Common myeloid progenitor, CD34-positive (primary cell): ENCODE data around the gene STAT6.

Source experiments
- CTCF ChIA-PET: fragments of 350-600 bp; sonication (Branson Sonifier 250); formaldehyde crosslinking; loops from one replicate; lab custom pipeline; 2021; ENCODE audit warnings: antibody characterized with exemption; lab: Charles Lee
- POLR2A ChIA-PET: fragments of 350-600 bp; sonication (Branson Sonifier 250); formaldehyde crosslinking; loops from one replicate; lab custom pipeline; 2021; ENCODE audit warnings: antibody characterized with exemption; lab: Charles Lee
- DNase-seq, 3 donors: peaks; one replicate each; pipeline versions ENCODE4 v3.0.0 to v3.0.0-alpha.2; 2013
- H3K27ac ChIP-seq, 2 experiments: 1 replicate in 1 of 2; 2 replicates in 1 of 2; pipeline ENCODE4 v1.7.0; 2013; ENCODE audit warnings: inconsistent platforms in 2 of 2, low read length in 2 of 2, mild to moderate bottlenecking in 2 of 2, low read depth in 1 of 2, moderate library complexity in 1 of 2; ENCODE audit not compliant: severe bottlenecking in 2 of 2, insufficient read depth in 1 of 2, poor library complexity in 1 of 2
- H3K27me3 ChIP-seq, 5 experiments: replicated peaks in 2 of 5; 1 replicate in 3 of 5; 2 replicates in 2 of 5; pipeline versions ENCODE4 v1.6.1 to v1.7.0; 2013; ENCODE audit warnings: low read length in 4 of 5, mild to moderate bottlenecking in 2 of 5, moderate library complexity in 2 of 5, inconsistent platforms in 1 of 5; ENCODE audit not compliant: insufficient read depth in 5 of 5, control insufficient read depth in 4 of 5
- H3K36me3 ChIP-seq, 4 experiments: 1 replicate in 2 of 4; 2 replicates in 2 of 4; pipeline versions ENCODE4 v1.6.1 to v1.7.0; 2013; ENCODE audit warnings: low read length in 3 of 4, control low read depth in 1 of 4, mild to moderate bottlenecking in 1 of 4; ENCODE audit not compliant: control insufficient read depth in 4 of 4, insufficient read depth in 4 of 4
- H3K4me1 ChIP-seq, 4 experiments: 1 replicate in 3 of 4; 2 replicates in 1 of 4; pipeline versions ENCODE4 v1.6.1 to v1.7.1; 2013; ENCODE audit warnings: low read length in 3 of 4, mild to moderate bottlenecking in 3 of 4, control low read depth in 1 of 4, inconsistent platforms in 1 of 4, moderate library complexity in 1 of 4; ENCODE audit not compliant: control insufficient read depth in 4 of 4, insufficient read depth in 4 of 4; ENCODE audit errors: control extremely low read depth in 1 of 4
- H3K4me3 ChIP-seq, 7 experiments: 1 replicate in 4 of 7; 2 replicates in 3 of 7; pipeline versions ENCODE4 v1.5.1 to v1.7.0; 2013; ENCODE audit warnings: mild to moderate bottlenecking in 7 of 7, low read length in 6 of 7, moderate library complexity in 6 of 7, inconsistent platforms in 2 of 7, low read depth in 2 of 7, control low read depth in 1 of 7; ENCODE audit not compliant: insufficient read depth in 4 of 7, control insufficient read depth in 1 of 7; ENCODE audit errors: extremely low read depth in 1 of 7
- H3K9me3 ChIP-seq, 5 experiments: 1 replicate in 4 of 5; 2 replicates in 1 of 5; pipeline versions ENCODE4 v1.6.1 to v1.7.1; 2013; ENCODE audit warnings: low read length in 4 of 5, mild to moderate bottlenecking in 2 of 5, inconsistent platforms in 1 of 5, low read depth in 1 of 5, moderate library complexity in 1 of 5; ENCODE audit not compliant: control insufficient read depth in 4 of 5, insufficient read depth in 2 of 5; ENCODE audit errors: control extremely low read depth in 1 of 5
- WGBS: methylation state at CpG from one replicate; pipeline ENCODE4 v1.1.5; 2013; ENCODE audit not compliant: insufficient coverage; 5-methylcytosine and 5-hydroxymethylcytosine counted together

Gene STAT6

GRCh38 chr12:57096748-57097553 lies 14.2 kb downstream of the STAT6 start:
- no peaks in the 10 kb centered on the region for H3K9me3 ChIP-seq
- H3K27ac ChIP-seq = peak overlapping the region in 1 of 2 experiments; percentile 54
- H3K36me3 ChIP-seq = peaks cover 13 to 74% (median 66%) of the 10 kb centered on the region in 4 experiments
- DNase-seq = no peak
- POLR2A ChIA-PET = no interaction called here
- no peak overlapping the region for H3K4me3 ChIP-seq
- no peaks in the 10 kb centered on the region for H3K27me3 ChIP-seq
- H3K4me1 ChIP-seq = peaks cover 0 to 16% (median 14%) of the 10 kb centered on the region in 4 experiments
- CTCF ChIA-PET = interaction anchor here (1.0 to 27.7 kb wide), 7 partner anchors 10 to 257 kb away, joined by 3 to 835 read pairs (median 5); partner anchors contain the start of genes NEMP1 and STAT6
- 95% methylated on average over 7 of the region's 8 CpGs for WGBS

DNA sequence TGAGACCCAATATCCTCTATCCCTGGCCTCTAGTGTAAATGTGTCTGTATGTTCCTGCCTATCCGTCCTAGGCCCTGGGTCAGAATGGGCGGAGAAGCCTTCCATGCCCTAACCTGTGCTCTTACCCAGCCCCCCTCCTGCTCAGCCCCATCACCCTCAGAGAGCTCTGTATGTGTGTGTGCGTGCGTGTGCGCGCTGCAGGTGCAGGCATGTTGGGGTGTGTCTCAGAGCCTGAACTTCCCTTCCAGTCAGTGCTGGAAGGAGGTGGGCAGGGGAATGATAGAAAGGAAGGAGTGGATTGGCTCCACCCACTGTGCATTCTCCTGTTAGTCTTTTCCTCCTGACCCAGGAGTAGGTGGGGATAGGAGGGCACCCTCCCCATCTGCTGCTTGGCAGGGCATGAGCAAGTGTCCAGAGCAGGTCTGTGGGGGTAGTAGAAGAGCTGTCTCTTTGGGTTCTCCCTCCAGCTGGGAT lies 15.0 kb downstream of the STAT6 start:
- peaks cover 0 to 15% (median 14%) of the 10 kb centered on the region in 4 experiments for H3K4me1 ChIP-seq
- CTCF ChIA-PET = interaction anchor here (1.0 to 27.7 kb wide), 5 partner anchors 11 to 256 kb away, joined by 3 to 835 read pairs (median 3); partner anchors contain the start of genes NEMP1 and STAT6

GRCh38 chr12:57095440-57095839 lies 15.7 kb downstream of the STAT6 start:
- CTCF ChIA-PET = interaction anchor here (1.0 to 27.7 kb wide), 5 partner anchors 12 to 255 kb away, joined by 3 to 835 read pairs (median 5); partner anchors contain the start of genes NEMP1 and STAT6

More for the DNA sequence above, 15.0 kb downstream of the STAT6 start:
- no peak for DNase-seq
- WGBS = 100% methylated on average over 4 of the region's 6 CpGs
- POLR2A ChIA-PET = no interaction called here
- no peaks in the 10 kb centered on the region for H3K27me3 ChIP-seq
- peak overlapping the region in 1 of 2 experiments; percentile 43 for H3K27ac ChIP-seq
- H3K4me3 ChIP-seq = no peak overlapping the region
- H3K36me3 ChIP-seq = peaks cover 13 to 80% (median 69%) of the 10 kb centered on the region in 4 experiments
- no peaks in the 10 kb centered on the region for H3K9me3 ChIP-seq

DNA sequence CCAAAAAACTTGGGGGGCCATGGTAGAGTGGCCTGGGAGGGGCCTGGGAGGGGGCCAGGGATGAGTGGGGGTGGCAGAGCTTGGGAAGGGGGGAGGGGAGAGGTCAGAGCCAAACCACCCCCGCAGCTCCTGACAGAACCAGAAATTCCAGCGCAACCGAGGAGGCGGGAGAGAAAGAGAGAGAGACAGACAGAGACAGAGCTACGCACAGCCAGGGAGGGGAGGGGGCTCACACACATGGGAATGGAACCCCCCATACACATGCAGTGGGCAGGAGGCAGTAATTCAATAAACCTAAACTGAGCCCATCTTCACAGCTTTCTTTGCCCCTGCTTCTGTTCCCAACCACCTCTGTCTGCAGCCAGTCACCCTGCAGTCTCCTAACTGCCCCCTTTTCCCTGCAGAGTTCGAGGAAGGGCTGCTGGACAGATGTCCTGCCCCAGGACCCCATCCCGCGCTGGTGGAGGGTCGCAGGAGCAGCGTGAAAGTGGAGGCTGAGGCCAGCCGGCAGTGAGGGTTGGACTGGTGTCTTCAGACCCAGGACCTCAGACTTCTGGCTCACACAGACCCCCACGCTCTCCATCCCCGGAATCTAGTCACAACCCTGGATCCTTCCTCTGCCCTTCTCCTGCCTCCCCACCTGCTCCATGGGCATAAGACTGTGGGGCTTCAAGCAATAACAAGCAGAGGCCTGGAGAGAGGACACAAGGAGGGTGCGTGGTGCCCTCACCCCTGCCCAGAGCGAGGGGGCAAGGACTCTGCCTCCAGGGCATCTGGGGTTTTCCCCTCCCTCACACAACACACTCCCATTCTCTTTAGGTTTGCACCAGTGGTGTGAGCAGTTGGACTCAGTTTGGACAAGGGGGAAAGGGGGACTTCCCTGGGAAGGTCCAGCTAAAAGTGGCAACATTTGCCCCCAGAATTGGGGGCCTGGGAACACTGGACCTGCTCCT lies 16.7 kb downstream of the STAT6 start:
- POLR2A ChIA-PET = interaction anchor here (1.0 to 1.5 kb wide), 3 partner anchors 16 to 25 kb away, joined by 3 to 12 read pairs (median 5); partner anchors contain the start of genes NEMP1 and STAT6
- H3K27me3 ChIP-seq = no peaks in the 10 kb centered on the region
- peak overlapping the region in 1 of 2 experiments; percentile 29 for H3K27ac ChIP-seq
- DNase-seq = no peak
- peaks cover 11 to 76% (median 63%) of the 10 kb centered on the region in 4 experiments for H3K36me3 ChIP-seq
- H3K4me1 ChIP-seq = peaks cover 0 to 27% (median 26%) of the 10 kb centered on the region in 4 experiments
- CTCF ChIA-PET = interaction anchor here (0.9 to 27.7 kb wide), 7 partner anchors 13 to 86 kb away, joined by 3 to 835 read pairs (median 4); partner anchors contain the start of genes NEMP1 and STAT6
- no peaks in the 10 kb centered on the region for H3K9me3 ChIP-seq
- H3K4me3 ChIP-seq = no peak overlapping the region
- 94% methylated on average over 6 of the region's 15 CpGs for WGBS

More at GRCh38 chr12:57095440-57095839, 15.7 kb downstream of the STAT6 start:
- Histone ChIP-seq H3K4me1 (peaks cover 0 to 20% (median 19%) of the 10 kb centered on the region in 4 experiments), H3K27me3 (no peaks in the 10 kb centered on the region), H3K4me3 (no peak overlapping the region), H3K36me3 (peaks cover 13 to 85% (median 70%) of the 10 kb centered on the region in 4 experiments), H3K27ac (no peak overlapping the region), H3K9me3 (no peaks in the 10 kb centered on the region)
- POLR2A ChIA-PET = no interaction called here
- 100% methylated on average over 1 of the region's 3 CpGs for WGBS
- DNase-seq = no peak

DNA sequence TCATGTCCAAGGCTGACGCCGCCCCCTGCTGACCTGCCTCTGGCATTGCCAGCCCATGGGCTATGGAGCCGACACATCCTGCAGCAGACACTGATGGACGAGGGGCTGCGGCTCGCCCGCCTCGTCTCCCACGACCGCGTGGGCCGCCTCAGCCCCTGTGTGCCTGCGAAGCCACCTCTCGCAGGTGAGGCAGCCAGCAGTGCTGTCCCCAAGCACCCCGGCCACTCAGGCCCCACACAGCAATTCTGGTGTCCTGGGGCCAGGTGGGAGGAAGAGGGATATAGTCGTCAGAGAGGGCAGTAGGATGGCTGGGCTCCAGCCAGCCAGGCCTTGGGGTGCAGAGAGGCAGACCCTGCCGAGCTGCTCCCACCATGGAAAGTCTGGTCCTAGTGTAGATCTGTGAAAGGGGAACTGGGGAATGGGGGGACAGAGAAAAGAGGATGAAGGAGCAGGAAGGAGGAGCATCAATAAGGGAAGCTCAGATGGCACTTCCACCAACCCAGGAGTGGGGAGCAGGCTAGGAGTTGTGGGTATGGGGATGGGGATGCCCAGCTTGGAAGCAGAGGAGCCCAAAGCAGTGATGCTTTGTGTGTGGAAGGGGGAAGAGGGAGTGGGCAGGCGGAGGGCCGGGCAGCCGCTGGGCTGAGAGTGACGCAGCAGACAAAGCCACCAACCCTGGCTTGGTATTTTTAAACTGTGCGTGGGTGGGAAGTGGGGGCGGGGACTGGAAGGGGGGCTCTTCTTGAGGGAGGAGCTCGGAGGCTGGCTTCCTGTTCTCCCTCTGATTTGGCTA lies 17.6 kb downstream of the STAT6 start:
- Histone ChIP-seq H3K27ac (peak overlapping the region in 1 of 2 experiments; percentile 29), H3K4me1 (peaks cover 0 to 27% (median 26%) of the 10 kb centered on the region in 4 experiments), H3K4me3 (peak overlapping the region in 1 of 7 experiments; percentile 28), H3K27me3 (no peaks in the 10 kb centered on the region), H3K36me3 (peaks cover 11 to 68% (median 54%) of the 10 kb centered on the region in 4 experiments), H3K9me3 (no peaks in the 10 kb centered on the region)
- DNase-seq = peak; percentile 46 to 74 (median 71)
- 50% methylated on average over 22 of the region's 24 CpGs for WGBS
- POLR2A ChIA-PET = interaction anchor here (1.0 to 1.5 kb wide), 4 partner anchors 15 to 24 kb away, joined by 3 to 12 read pairs (median 4); partner anchors contain the start of genes NEMP1 and STAT6
- CTCF ChIA-PET = interaction anchor here (0.9 to 27.7 kb wide), 10 partner anchors 14 to 92 kb away, joined by 3 to 835 read pairs (median 4); partner anchors contain the start of genes NEMP1, STAT6 and ZBTB39
